PC-9 (cell line): ENCODE measurements around the gene ZNF341. TPM values are rescaled to one million over a fixed set of nuclear protein-coding genes. Genes with fewer than 3 reads are reported as not detected.

ENCODE experiments used
- BruUV-seq: library from RNA; stranded (reverse); fragments of 400-500 nt; replicated peaks from 2 replicates; lab custom pipeline; 2021; lab: Mats Ljungman, UMichigan
- CTCF ChIA-PET: fragments of 300-600 bp; sonication (Branson Sonifier 250); formaldehyde crosslinking; loops from one replicate; lab custom pipeline; 2022; ENCODE audit warnings: antibody characterized with exemption; lab: Charles Lee
- POLR2A ChIA-PET: fragments of 300-600 bp; sonication (Branson Sonifier 250); formaldehyde crosslinking; loops from one replicate; lab custom pipeline; 2022; ENCODE audit warnings: antibody characterized with exemption; ENCODE audit not compliant: unreplicated experiment; lab: Charles Lee
- DNase-seq, 2 experiments: peaks; one replicate each; pipeline versions ENCODE4 v3.0.0 to v3.0.0-alpha.2; 2015 to 2022; ENCODE audit warnings: mixed read lengths in 1 of 2
- H2AFZ ChIP-seq: fragments of 200-600 bp; sonication (generic); 2 replicates; pipeline ENCODE4 v1.8.1; 2017; ENCODE audit warnings: antibody characterized with exemption
- H3F3A ChIP-seq: fragments of 200-600 bp; sonication (generic); 2 replicates; pipeline ENCODE4 v1.8.1; 2017; ENCODE audit warnings: antibody characterized with exemption, mild to moderate bottlenecking, low read depth; ENCODE audit not compliant: insufficient read depth
- H3K27ac ChIP-seq: fragments of 200-600 bp; sonication (generic); 2 replicates; pipeline ENCODE4 v1.6.1; 2016; ENCODE audit warnings: mixed run types
- H3K27me3 ChIP-seq: fragments of 200-600 bp; sonication (generic); 2 replicates; pipeline ENCODE4 v1.6.1; 2016; ENCODE audit warnings: low read depth, mixed run types; ENCODE audit not compliant: insufficient read depth
- H3K36me3 ChIP-seq: fragments of 200-600 bp; sonication (generic); 2 replicates; pipeline ENCODE4 v1.6.1; 2016; ENCODE audit warnings: low read depth, mixed run types
- H3K4me1 ChIP-seq: fragments of 200-600 bp; sonication (generic); replicated peaks from 2 replicates; pipeline ENCODE4 v1.6.1; 2016; ENCODE audit warnings: mixed run types; ENCODE audit not compliant: insufficient read depth
- H3K4me2 ChIP-seq: fragments of 200-600 bp; sonication (generic); 2 replicates; pipeline ENCODE4 v1.6.1; 2017; ENCODE audit warnings: mixed run types
- H3K4me3 ChIP-seq: fragments of 200-600 bp; sonication (generic); 2 replicates; pipeline ENCODE4 v1.6.1; 2016; ENCODE audit warnings: mixed run types
- H3K79me2 ChIP-seq: fragments of 200-600 bp; sonication (generic); 2 replicates; pipeline ENCODE4 v1.6.1; 2017; ENCODE audit warnings: low read depth, mixed run types
- H3K9me2 ChIP-seq: fragments of 200-600 bp; sonication (generic); 2 replicates; pipeline ENCODE4 v1.8.1; 2017; ENCODE audit warnings: mild to moderate bottlenecking; ENCODE audit not compliant: insufficient read depth
- H3K9me3 ChIP-seq: fragments of 200-600 bp; sonication (generic); 2 replicates; pipeline ENCODE4 v1.8.1; 2016; ENCODE audit warnings: low read depth; ENCODE audit not compliant: insufficient read depth
- H4K20me1 ChIP-seq: fragments of 200-600 bp; sonication (generic); 2 replicates; pipeline ENCODE4 v1.8.1; 2017; ENCODE audit not compliant: insufficient read depth
- CTCF ChIP-seq: fragments of 200-600 bp; sonication (generic); conservative IDR thresholded peaks from 2 replicates; pipeline ENCODE4 v1.6.1; 2017; ENCODE audit warnings: mixed run types, antibody characterized with exemption, mild to moderate bottlenecking, moderate library complexity
- EZH2 ChIP-seq: fragments of 200-600 bp; sonication (generic); IDR thresholded peaks from 2 replicates; pipeline ENCODE4 v1.8.0; 2017; ENCODE audit warnings: antibody characterized with exemption, low read depth
- intact Hi-C: fragments of 100-400 bp; cut with micrococcal nuclease; formaldehyde crosslinking; loops from one replicate; pipeline ENCODE4 v1.10.0; 2022; ENCODE audit not compliant: unreplicated experiment
- total RNA-seq: library from RNA; stranded (reverse); gene quantifications from 2 replicates; pipeline ENCODE4 v1.2.3, GENCODE V29; 2021

Gene ZNF341
- total RNA-seq, 1 experiment from 2014 or later, result 5.6 TPM

GRCh38 chr20:33790566-33790965 is 58.8 kb downstream of the ZNF341 start:
- peak overlapping the region; percentile 73 for H3K4me2 ChIP-seq
- H3K36me3 ChIP-seq, result no peaks in the 10 kb centered on the region
- no peaks in the 10 kb centered on the region for H3K9me3 ChIP-seq
- TF ChIP-seq CTCF, result no peak
- no peak for TF ChIP-seq EZH2
- no peak overlapping the region for H2AFZ ChIP-seq
- H3K27me3 ChIP-seq, result no peaks in the 10 kb centered on the region
- ChIA-PET CTCF (interaction anchor here (0.6 kb wide), 1 partner anchor 41 kb away, joined by 7 read pairs; no protein-coding TSS in a partner anchor), POLR2A (interaction anchor here (0.7 to 2.2 kb wide), 2 partner anchors 58 to 301 kb away, joined by 3 to 36 read pairs; partner anchors contain the start of gene ZNF341)
- H4K20me1 ChIP-seq, result no peaks in the 10 kb centered on the region
- no TSS peak for BruUV-seq
- H3K4me3 ChIP-seq, result no peak overlapping the region
- H3K79me2 ChIP-seq, result peaks cover 3% of the 10 kb centered on the region; the same call in 1 of the 2 replicates
- peak overlapping the region; percentile 98 for H3K27ac ChIP-seq
- H3K9me2 ChIP-seq, result no peaks in the 10 kb centered on the region
- H3F3A ChIP-seq, result peaks cover 37% of the 10 kb centered on the region
- H3K4me1 ChIP-seq, result peaks cover 70% of the 10 kb centered on the region
- peak in 1 of 2 experiments; percentile 88 for DNase-seq
- intact Hi-C loops, result loop anchor here (1.0 to 5.0 kb wide), 3 partner anchors 67 to 277 kb away; partner anchors contain the start of gene RALY

GRCh38 chr20:33791021-33791420 is 59.2 kb downstream of the ZNF341 start:
- TF ChIP-seq CTCF (no peak), EZH2 (no peak)
- peaks cover 3% of the 10 kb centered on the region; the same call in 1 of the 2 replicates for H3K79me2 ChIP-seq
- no peak overlapping the region for H2AFZ ChIP-seq
- peaks cover 42% of the 10 kb centered on the region for H3F3A ChIP-seq
- no peaks in the 10 kb centered on the region for H3K36me3 ChIP-seq
- no peaks in the 10 kb centered on the region for H3K9me3 ChIP-seq
- no peaks in the 10 kb centered on the region for H3K27me3 ChIP-seq
- H3K27ac ChIP-seq, result no peak overlapping the region
- no TSS peak for BruUV-seq
- H3K4me1 ChIP-seq, result peaks cover 75% of the 10 kb centered on the region
- intact Hi-C loops, result loop anchor here (5.0 kb wide), 2 partner anchors 66 to 276 kb away; no protein-coding TSS in a partner anchor
- H3K4me3 ChIP-seq, result no peak overlapping the region
- DNase-seq, result no peak
- POLR2A ChIA-PET, result interaction anchor here (0.7 to 2.2 kb wide), 2 partner anchors 58 to 302 kb away, joined by 3 to 36 read pairs; partner anchors contain the start of gene ZNF341
- H3K4me2 ChIP-seq, result no peak overlapping the region
- CTCF ChIA-PET, result interaction anchor here (0.6 kb wide), 2 partner anchors 22 to 40 kb away, joined by 4 to 7 read pairs; no protein-coding TSS in a partner anchor
- H4K20me1 ChIP-seq, result no peaks in the 10 kb centered on the region
- H3K9me2 ChIP-seq, result no peaks in the 10 kb centered on the region

- H2AFZ ChIP-seq, result no peak overlapping the region
- ChIA-PET POLR2A (interaction anchor here (0.6 kb wide), 1 partner anchor 21 kb away, joined by 3 read pairs; no protein-coding TSS in a partner anchor), CTCF (interaction anchor here (0.6 to 1.3 kb wide), 3 partner anchors 21 to 71 kb away, joined by 3 to 4 read pairs (median 3); no protein-coding TSS in a partner anchor)
- no peaks in the 10 kb centered on the region for H3K36me3 ChIP-seq
- intact Hi-C loops, result loop anchor here (5.0 kb wide), 2 partner anchors 66 to 276 kb away; no protein-coding TSS in a partner anchor
- no TSS peak for BruUV-seq
- H3K27ac ChIP-seq, result no peak overlapping the region; the same call in 1 of the 2 replicates
- no peak for DNase-seq
- peaks cover 74% of the 10 kb centered on the region for H3K4me1 ChIP-seq
- H4K20me1 ChIP-seq, result no peaks in the 10 kb centered on the region
- H3K4me2 ChIP-seq, result no peak overlapping the region
- no peak for TF ChIP-seq CTCF
- no peak for TF ChIP-seq EZH2
- H3K9me3 ChIP-seq, result no peaks in the 10 kb centered on the region
- H3K79me2 ChIP-seq, result peaks cover 3% of the 10 kb centered on the region; the same call in 1 of the 2 replicates
- no peaks in the 10 kb centered on the region for H3K9me2 ChIP-seq
- H3K27me3 ChIP-seq, result no peaks in the 10 kb centered on the region
- no peak overlapping the region for H3K4me3 ChIP-seq
- H3F3A ChIP-seq, result peaks cover 46% of the 10 kb centered on the region
Observed at GRCh38 chr20:33791540-33791939, 59.7 kb downstream of the ZNF341 start.
